Natural killer cell (primary cell): ENCODE data around the gene TMEM129. TPM values are rescaled to one million over a fixed set of nuclear protein-coding genes. Genes with fewer than 3 reads are reported as not detected.

ENCODE experiments used
- ATAC-seq, 3 donors: fragments of 150-1000 bp in 2 of 3; fragments of 200-7000 bp in 1 of 3; cut with Tn5 transposase; 1 replicate in 1 of 3; 2 replicates in 2 of 3; pipeline ENCODE4 v1.10.0; 2021; ENCODE audit warnings: mild to moderate bottlenecking in 2 of 3, moderate library complexity in 2 of 3
- DNase-seq, 2 donors: peaks; one replicate each; pipeline versions ENCODE4 v3.0.0 to v3.0.0-alpha.2; 2013 to 2021; ENCODE audit warnings: mixed read lengths in 1 of 2
- H3K27ac ChIP-seq: one replicate; pipeline ENCODE4 v1.5.1; 2013; ENCODE audit warnings: mild to moderate bottlenecking, low read length
- H3K27me3 ChIP-seq: one replicate; pipeline ENCODE4 v1.6.1; 2013; ENCODE audit warnings: low read length; ENCODE audit not compliant: control insufficient read depth, insufficient read depth
- H3K36me3 ChIP-seq: one replicate; pipeline ENCODE4 v1.6.1; 2013; ENCODE audit warnings: low read length; ENCODE audit not compliant: control insufficient read depth, insufficient read depth
- H3K4me1 ChIP-seq: one replicate; pipeline ENCODE4 v1.6.1; 2013; ENCODE audit warnings: low read length; ENCODE audit not compliant: control insufficient read depth, insufficient read depth
- H3K4me3 ChIP-seq: one replicate; pipeline ENCODE4 v1.5.1; 2013; ENCODE audit warnings: low read length
- H3K9me3 ChIP-seq: one replicate; pipeline ENCODE4 v1.6.1; 2013; ENCODE audit warnings: low read length; ENCODE audit not compliant: control insufficient read depth, insufficient read depth
- H3K27ac Mint-ChIP-seq, 2 donors: one replicate each; pipeline ENCODE4 v1.8.0; 2022; ENCODE audit warnings: mild to moderate bottlenecking in 2 of 2, mixed read lengths in 2 of 2, moderate library complexity in 1 of 2
- H3K27me3 Mint-ChIP-seq, 2 donors: one replicate each; pipeline ENCODE4 v1.8.0; 2022; ENCODE audit warnings: low read depth in 2 of 2, mixed read lengths in 2 of 2
- H3K36me3 Mint-ChIP-seq: one replicate; pipeline ENCODE4 v1.8.0; 2022; ENCODE audit warnings: mixed read lengths
- H3K4me1 Mint-ChIP-seq, 2 donors: one replicate each; pipeline ENCODE4 v1.8.0; 2022; ENCODE audit warnings: mixed read lengths in 2 of 2
- H3K4me3 Mint-ChIP-seq: one replicate; pipeline ENCODE4 v1.8.0; 2022; ENCODE audit warnings: mild to moderate bottlenecking, moderate library complexity, mixed read lengths
- H3K9me3 Mint-ChIP-seq, 2 donors: one replicate each; pipeline ENCODE4 v1.8.0; 2022; ENCODE audit warnings: mixed read lengths in 2 of 2
- WGBS: methylation state at CpG from one replicate; pipeline ENCODE4 v1.1.7; 2013; ENCODE audit warnings: missing lambda C conversion rate; ENCODE audit not compliant: insufficient coverage; 5-methylcytosine and 5-hydroxymethylcytosine counted together
- intact Hi-C: fragments of 100-400 bp; cut with micrococcal nuclease; formaldehyde crosslinking; loops from one replicate; pipeline ENCODE4 v1.14.2; 2022
- total RNA-seq, 4 donors: library from RNA; stranded (reverse); fragments of 120-200 nt in 1 of 4; gene quantifications; one replicate each; pipeline versions ENCODE4 v1.2.3 to v1.2.4, GENCODE V29; 2013 to 2022
- TF ChIP-seq, protein P1 (sequence below): fragments of 200-600 bp; IDR thresholded peaks from one replicate; pipeline ENCODE4 v1.8.0; 2022; ENCODE audit warnings: antibody characterized with exemption

TMEM129 gene
- total RNA-seq, 3 donors from 2014 or later (not counting 1 experiment from before 2014, with no cell fraction given) = 18.2 to 26.9 (median 20.8) TPM

DNA sequence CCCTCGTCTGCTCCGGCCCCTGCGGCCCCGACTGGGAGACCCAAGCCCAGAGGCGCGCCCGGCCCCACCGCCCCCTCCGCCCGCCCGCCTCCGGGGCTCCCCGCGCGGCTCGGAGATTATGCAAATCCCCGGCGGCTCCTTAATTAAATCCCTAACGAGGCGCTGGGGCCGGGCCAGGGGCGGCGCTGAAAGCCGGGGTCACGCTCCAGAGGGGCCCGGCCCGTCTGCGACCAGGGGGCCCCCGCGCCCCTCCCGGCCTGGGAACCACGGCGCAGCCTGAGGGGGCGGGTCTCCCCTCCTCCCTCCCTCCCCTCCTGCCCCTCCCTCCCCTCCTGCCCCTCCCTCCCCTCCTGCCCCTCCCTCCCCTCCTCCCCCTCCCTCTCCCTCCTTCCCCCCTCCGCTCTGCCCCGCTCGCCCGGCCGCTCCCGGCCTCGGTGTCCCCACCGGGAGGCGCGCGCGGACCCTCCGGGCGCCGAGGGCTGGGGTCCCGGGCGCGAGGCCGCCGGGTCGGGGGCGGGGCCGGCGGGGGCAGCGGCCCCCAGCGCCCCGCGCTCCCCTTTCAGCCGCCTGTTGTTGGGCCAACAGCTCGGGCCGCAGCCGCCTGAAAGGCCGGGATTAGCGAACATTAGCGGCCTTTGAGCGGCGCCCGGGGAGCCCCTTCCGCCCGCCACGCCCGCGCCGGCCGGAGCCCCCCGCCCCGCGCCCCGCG lies 46.1 kb upstream of the TMEM129 start:
- no peaks in the 10 kb centered on the region for H3K36me3 ChIP-seq
- ATAC-seq = peak in 1 of 3 donors; percentile 18
- Mint-ChIP-seq H3K36me3 (no peaks in the 10 kb centered on the region), H3K9me3 (no peaks in the 10 kb centered on the region), H3K4me1 (peaks cover 0 to 9% of the 10 kb centered on the region in 2 donors), H3K27me3 (peaks cover 7 to 25% of the 10 kb centered on the region in 2 donors), H3K27ac (no peak overlapping the region), H3K4me3 (no peak overlapping the region)
- H3K4me1 ChIP-seq = peaks cover 5% of the 10 kb centered on the region
- TF ChIP-seq, protein P1, sequence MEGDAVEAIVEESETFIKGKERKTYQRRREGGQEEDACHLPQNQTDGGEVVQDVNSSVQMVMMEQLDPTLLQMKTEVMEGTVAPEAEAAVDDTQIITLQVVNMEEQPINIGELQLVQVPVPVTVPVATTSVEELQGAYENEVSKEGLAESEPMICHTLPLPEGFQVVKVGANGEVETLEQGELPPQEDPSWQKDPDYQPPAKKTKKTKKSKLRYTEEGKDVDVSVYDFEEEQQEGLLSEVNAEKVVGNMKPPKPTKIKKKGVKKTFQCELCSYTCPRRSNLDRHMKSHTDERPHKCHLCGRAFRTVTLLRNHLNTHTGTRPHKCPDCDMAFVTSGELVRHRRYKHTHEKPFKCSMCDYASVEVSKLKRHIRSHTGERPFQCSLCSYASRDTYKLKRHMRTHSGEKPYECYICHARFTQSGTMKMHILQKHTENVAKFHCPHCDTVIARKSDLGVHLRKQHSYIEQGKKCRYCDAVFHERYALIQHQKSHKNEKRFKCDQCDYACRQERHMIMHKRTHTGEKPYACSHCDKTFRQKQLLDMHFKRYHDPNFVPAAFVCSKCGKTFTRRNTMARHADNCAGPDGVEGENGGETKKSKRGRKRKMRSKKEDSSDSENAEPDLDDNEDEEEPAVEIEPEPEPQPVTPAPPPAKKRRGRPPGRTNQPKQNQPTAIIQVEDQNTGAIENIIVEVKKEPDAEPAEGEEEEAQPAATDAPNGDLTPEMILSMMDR = no peak
- DNase-seq = peak in 1 of 2 donors; percentile 28
- 4% methylated on average over 75 of the region's 84 CpGs for WGBS
- H3K27me3 ChIP-seq = peaks cover 16% of the 10 kb centered on the region
- no peaks in the 10 kb centered on the region for H3K9me3 ChIP-seq
- no peak overlapping the region for H3K4me3 ChIP-seq
- intact Hi-C loops = no loop called here
- H3K27ac ChIP-seq = no peak overlapping the region

DNA sequence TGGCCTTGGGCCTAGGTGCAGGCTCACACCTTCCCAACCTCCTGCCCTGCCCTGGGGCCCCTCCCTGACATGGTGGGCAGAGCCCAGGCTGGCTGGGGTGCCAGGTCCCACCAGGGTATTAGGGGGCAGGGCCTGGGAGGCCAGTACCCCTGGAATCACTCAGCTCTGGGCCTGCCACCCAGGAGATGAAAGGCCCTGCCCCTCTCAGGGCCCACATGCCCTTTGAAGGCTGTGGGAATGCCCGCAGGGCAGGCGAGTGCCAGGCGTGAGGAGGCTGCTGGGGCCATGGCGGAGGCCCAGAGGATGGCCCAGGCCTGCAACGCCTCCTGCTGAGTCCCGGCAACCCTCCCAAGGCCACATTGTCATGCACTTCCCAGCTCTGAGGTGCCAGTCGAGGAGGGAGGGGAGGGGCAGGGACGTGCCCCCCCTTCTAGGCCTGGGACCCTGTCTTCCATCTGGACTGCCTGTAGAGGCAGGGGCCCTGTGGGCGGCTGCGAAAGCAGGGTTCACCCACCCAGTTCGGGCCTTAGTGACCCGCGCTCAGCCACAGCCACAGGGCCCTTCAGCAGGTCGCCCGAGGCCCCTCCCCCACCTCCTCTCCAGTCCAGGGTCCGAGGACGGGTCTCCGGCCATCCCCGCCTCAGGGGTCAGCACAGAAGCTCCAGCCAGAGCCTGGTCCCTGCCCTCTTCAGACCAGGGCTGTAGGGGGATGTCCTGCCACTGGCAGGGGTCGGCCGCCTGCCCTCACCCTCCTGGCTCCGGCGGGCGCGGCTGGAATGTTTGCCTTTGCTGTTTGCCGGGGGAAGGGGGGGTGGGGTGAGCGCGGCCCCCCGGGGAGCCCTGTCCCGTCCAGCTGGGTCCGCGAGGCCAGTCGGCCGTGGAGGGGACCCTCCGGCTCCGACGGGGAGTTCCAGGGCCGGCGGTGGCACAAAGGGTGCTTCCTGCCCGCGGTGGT lies 45.3 kb upstream of the TMEM129 start:
- no peak overlapping the region for H3K27ac ChIP-seq
- WGBS = 76% methylated on average over 41 of the region's 41 CpGs
- DNase-seq (no peak), ATAC-seq (peak in 1 of 3 donors; percentile 20)
- H3K27me3 Mint-ChIP-seq = peaks cover 7 to 25% of the 10 kb centered on the region in 2 donors
- no peaks in the 10 kb centered on the region for H3K36me3 Mint-ChIP-seq
- no peaks in the 10 kb centered on the region for H3K9me3 Mint-ChIP-seq
- no peak overlapping the region for H3K4me3 Mint-ChIP-seq
- H3K27ac Mint-ChIP-seq = no peak overlapping the region
- H3K36me3 ChIP-seq = no peaks in the 10 kb centered on the region
- no peaks in the 10 kb centered on the region for H3K9me3 ChIP-seq
- peaks cover 5% of the 10 kb centered on the region for H3K4me1 ChIP-seq
- H3K4me3 ChIP-seq = no peak overlapping the region
- H3K27me3 ChIP-seq = peaks cover 16% of the 10 kb centered on the region
- intact Hi-C loops = no loop called here
- TF ChIP-seq, protein P1 = no peak
- peaks cover 0 to 9% of the 10 kb centered on the region in 2 donors for H3K4me1 Mint-ChIP-seq

DNA sequence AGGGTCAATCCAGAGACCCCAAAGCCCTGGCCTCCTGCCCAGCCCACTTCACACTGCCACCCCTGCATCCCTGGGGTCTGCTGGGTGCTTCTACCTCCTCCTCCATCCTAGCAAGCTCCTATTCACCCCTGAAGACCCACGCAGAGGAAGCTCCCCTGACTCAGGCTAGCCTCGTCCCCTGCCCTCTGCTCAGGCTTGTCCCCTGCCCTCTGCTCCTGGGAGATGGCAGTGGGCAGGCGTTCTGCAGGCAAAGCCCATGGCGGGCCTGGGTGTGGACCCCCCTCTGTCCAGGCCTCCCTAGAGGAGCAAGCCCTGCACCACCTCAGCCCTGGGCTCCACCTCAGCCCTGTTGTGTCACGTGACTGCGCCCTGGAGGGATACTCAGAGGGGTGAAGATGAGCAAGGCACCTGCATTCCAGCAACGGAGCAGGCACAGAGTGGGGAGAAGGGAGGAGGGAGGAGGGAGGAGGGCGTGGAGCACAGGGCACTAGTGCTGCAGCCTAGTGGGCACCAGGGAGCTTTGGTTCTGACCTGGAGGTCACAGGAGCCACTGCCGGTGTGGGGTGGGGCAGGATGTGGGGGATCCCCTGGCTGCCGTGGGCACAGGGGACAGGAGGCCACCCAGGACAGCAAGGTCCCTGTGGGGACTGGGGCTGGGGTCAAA lies 44.4 kb upstream of the TMEM129 start:
- 77% methylated on average over 10 of the region's 10 CpGs for WGBS
- Histone ChIP-seq H3K4me3 (no peak overlapping the region), H3K27me3 (peaks cover 16% of the 10 kb centered on the region), H3K27ac (no peak overlapping the region), H3K9me3 (no peaks in the 10 kb centered on the region), H3K36me3 (no peaks in the 10 kb centered on the region), H3K4me1 (peaks cover 5% of the 10 kb centered on the region)
- H3K27me3 Mint-ChIP-seq = peaks cover 7 to 25% of the 10 kb centered on the region in 2 donors
- no peak overlapping the region for H3K27ac Mint-ChIP-seq
- H3K9me3 Mint-ChIP-seq = no peaks in the 10 kb centered on the region
- H3K36me3 Mint-ChIP-seq = no peaks in the 10 kb centered on the region
- intact Hi-C loops = no loop called here
- DNase-seq (no peak), ATAC-seq (no peak)
- peaks cover 0 to 9% of the 10 kb centered on the region in 2 donors for H3K4me1 Mint-ChIP-seq
- H3K4me3 Mint-ChIP-seq = no peak overlapping the region
- TF ChIP-seq, protein P1 = no peak
